ENCODE results near the gene PEDS1. TPM values are rescaled to one million over a fixed set of nuclear protein-coding genes. Genes with fewer than 3 reads are reported as not detected.
"Not testable (repeated sequence)": the region's sequence is repeated elsewhere in the genome, so short reads cannot be mapped to it uniquely, and the experiment has no call there.

PEDS1 gene
- total and polyA plus RNA-seq, 2 of the 13 experiments (the other 11 are each of a cell fraction or from before 2014, with no cell fraction given): 30.5 to 93.9 TPM

DNA sequence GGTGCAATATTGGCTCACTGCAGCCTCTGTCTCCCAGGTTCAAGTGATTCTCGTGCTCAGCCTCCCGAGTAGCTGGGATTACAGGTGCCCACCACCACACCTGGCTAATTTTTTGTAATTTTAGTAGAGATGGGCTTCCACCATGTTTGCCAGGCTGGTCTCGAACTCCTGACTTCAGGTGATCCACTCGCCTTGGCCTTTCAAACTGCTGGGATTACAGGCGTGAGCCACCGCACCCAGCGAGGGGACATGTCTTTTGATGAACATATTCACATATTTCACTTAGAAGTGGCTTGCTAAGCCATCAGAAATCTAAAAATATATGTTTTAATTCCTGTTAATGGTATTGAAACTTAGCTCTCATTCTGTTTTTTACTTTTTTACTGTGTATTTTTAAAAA lies 48.2 kb upstream of the PEDS1 start:
- H3K4me1 ChIP-seq (ENCODE audit: insufficient read depth, low read length); H3K9ac ChIP-seq (ENCODE audit: insufficient read depth, low read depth, low read length); DNase-seq (ENCODE audit: low spot score); FAIRE-seq; H3K9me3 ChIP-seq (ENCODE audit: low read length); H3K79me2 ChIP-seq (ENCODE audit: insufficient read depth, low read length); H3K27ac ChIP-seq (ENCODE audit: extremely low read length, insufficient read depth, low read length); H3K36me3 ChIP-seq (replicated peaks in 1 of 2; ENCODE audit: control insufficient read depth in 1 of 2, insufficient read depth in 2 of 2, low read length in 2 of 2); H3K4me3 ChIP-seq (replicated peaks in 1 of 3; ENCODE audit: insufficient read depth in 1 of 3, low read depth in 2 of 3, low read length in 3 of 3); in situ Hi-C loops (cut with HindIII; ENCODE audit: extremely low pct_ligation_motif_present, low pct_unique_long_range_greater_than_20kb); H2AFZ ChIP-seq (ENCODE audit: low read length); BruUV-seq (replicated peaks); intact Hi-C loops (cut with micrococcal nuclease; ENCODE audit: unreplicated experiment); H3K4me2 ChIP-seq (ENCODE audit: low read depth, low read length); H4K20me1 ChIP-seq (ENCODE audit: insufficient read depth, low read length); CTCF ChIA-PET (ENCODE audit: low intra/inter-chr PET ratio, low total read pairs); ATAC-seq: not testable (repeated sequence)
- TF ChIP-seq ZNF460 (CRISPR knock-in tag; IDR thresholded peaks at IDR 0.05; ENCODE audit: borderline replicate concordance): peak; percentile 33; the same call in 1 of the 2 replicates
- peaks cover 3 to 16% of the 10 kb centered on the region in 2 experiments; a peak in 4 of 5 replicates for H3K27me3 ChIP-seq (ENCODE audit: control insufficient read depth in 1 of 2, insufficient read depth in 2 of 2, low read length in 2 of 2)
- 32% methylated on average over 7 of the region's 7 CpGs for WGBS (ENCODE audit: low lambda C conversion rate)
- POLR2A ChIA-PET: interaction anchor here (1.8 kb wide), 1 partner anchor 11 kb away, joined by 5 read pairs; the partner anchor contains the start of gene CEBPB

DNA sequence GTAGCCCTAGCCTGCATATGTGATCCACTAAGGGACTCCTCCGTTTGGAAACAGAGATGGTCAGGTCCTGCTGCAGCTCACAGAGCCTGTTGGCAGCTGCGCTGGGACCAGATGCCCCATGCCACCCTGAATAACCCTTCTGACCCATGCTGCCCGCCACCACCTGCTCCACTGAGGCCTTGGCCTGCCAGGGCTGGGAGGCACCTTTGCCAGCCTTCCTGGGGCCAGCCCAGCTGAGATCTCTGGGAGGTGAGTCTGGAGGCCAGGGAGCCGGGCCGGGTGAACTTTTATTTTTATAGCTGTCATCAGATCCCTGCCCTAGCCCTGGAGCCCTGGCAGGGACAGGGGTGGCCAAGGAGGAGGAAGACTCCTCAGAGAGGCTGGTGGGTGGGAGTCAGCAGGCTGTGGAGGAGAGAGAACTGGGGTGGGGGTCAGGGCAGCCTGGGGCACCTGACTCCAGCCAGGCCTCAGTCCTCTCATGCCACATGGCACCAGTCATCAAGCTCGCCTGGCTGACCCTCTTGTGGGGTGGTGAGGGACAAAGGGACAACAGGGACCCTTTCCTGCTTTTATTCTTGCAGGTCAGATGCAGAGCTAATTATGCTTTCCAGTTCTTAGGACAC lies 47.1 kb upstream of the PEDS1 start:
- BruUV-seq (replicated peaks): no TSS peak
- no peak overlapping the region for H3K4me2 ChIP-seq (ENCODE audit: low read depth, low read length)
- DNase-seq (ENCODE audit: low spot score): no peak
- H4K20me1 ChIP-seq (ENCODE audit: insufficient read depth, low read length): no peaks in the 10 kb centered on the region
- peaks cover 0 to 12% of the 10 kb centered on the region in 2 experiments; a peak in 4 of 5 replicates for H3K27me3 ChIP-seq (ENCODE audit: control insufficient read depth in 1 of 2, insufficient read depth in 2 of 2, low read length in 2 of 2)
- no peak for ATAC-seq
- no peaks in the 10 kb centered on the region for H3K79me2 ChIP-seq (ENCODE audit: insufficient read depth, low read length)
- CTCF ChIA-PET (ENCODE audit: low intra/inter-chr PET ratio, low total read pairs): no interaction called here
- H3K4me3 ChIP-seq (replicated peaks in 1 of 3; ENCODE audit: insufficient read depth in 1 of 3, low read depth in 2 of 3, low read length in 3 of 3): no peak overlapping the region
- H2AFZ ChIP-seq (ENCODE audit: low read length): no peak overlapping the region
- 38% methylated on average over 6 of the region's 6 CpGs for WGBS (ENCODE audit: low lambda C conversion rate)
- POLR2A ChIA-PET: interaction anchor here (1.3 kb wide), 1 partner anchor 43 kb away, joined by 3 read pairs; no protein-coding TSS in a partner anchor
- no peak overlapping the region for H3K27ac ChIP-seq (ENCODE audit: extremely low read length, insufficient read depth, low read length)
- intact Hi-C loops (cut with micrococcal nuclease; ENCODE audit: unreplicated experiment): no loop called here
- no peak overlapping the region for H3K9ac ChIP-seq (ENCODE audit: insufficient read depth, low read depth, low read length)
- no peaks in the 10 kb centered on the region for H3K36me3 ChIP-seq (replicated peaks in 1 of 2; ENCODE audit: control insufficient read depth in 1 of 2, insufficient read depth in 2 of 2, low read length in 2 of 2)
- peaks cover 11% of the 10 kb centered on the region for H3K4me1 ChIP-seq (ENCODE audit: insufficient read depth, low read length)
- FAIRE-seq: no peak
- H3K9me3 ChIP-seq (ENCODE audit: low read length): no peaks in the 10 kb centered on the region
- in situ Hi-C loops (cut with HindIII; ENCODE audit: extremely low pct_ligation_motif_present, low pct_unique_long_range_greater_than_20kb): no loop called here
- TF ChIP-seq, protein P1, sequence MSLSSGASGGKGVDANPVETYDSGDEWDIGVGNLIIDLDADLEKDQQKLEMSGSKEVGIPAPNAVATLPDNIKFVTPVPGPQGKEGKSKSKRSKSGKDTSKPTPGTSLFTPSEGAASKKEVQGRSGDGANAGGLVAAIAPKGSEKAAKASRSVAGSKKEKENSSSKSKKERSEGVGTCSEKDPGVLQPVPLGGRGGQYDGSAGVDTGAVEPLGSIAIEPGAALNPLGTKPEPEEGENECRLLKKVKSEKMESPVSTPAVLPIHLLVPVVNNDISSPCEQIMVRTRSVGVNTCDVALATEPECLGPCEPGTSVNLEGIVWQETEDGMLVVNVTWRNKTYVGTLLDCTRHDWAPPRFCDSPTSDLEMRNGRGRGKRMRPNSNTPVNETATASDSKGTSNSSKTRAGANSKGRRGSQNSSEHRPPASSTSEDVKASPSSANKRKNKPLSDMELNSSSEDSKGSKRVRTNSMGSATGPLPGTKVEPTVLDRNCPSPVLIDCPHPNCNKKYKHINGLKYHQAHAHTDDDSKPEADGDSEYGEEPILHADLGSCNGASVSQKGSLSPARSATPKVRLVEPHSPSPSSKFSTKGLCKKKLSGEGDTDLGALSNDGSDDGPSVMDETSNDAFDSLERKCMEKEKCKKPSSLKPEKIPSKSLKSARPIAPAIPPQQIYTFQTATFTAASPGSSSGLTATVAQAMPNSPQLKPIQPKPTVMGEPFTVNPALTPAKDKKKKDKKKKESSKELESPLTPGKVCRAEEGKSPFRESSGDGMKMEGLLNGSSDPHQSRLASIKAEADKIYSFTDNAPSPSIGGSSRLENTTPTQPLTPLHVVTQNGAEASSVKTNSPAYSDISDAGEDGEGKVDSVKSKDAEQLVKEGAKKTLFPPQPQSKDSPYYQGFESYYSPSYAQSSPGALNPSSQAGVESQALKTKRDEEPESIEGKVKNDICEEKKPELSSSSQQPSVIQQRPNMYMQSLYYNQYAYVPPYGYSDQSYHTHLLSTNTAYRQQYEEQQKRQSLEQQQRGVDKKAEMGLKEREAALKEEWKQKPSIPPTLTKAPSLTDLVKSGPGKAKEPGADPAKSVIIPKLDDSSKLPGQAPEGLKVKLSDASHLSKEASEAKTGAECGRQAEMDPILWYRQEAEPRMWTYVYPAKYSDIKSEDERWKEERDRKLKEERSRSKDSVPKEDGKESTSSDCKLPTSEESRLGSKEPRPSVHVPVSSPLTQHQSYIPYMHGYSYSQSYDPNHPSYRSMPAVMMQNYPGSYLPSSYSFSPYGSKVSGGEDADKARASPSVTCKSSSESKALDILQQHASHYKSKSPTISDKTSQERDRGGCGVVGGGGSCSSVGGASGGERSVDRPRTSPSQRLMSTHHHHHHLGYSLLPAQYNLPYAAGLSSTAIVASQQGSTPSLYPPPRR (CRISPR knock-in tag; IDR thresholded peaks at IDR 0.05; ENCODE audit: borderline replicate concordance): no peak
- TF ChIP-seq, protein P2, sequence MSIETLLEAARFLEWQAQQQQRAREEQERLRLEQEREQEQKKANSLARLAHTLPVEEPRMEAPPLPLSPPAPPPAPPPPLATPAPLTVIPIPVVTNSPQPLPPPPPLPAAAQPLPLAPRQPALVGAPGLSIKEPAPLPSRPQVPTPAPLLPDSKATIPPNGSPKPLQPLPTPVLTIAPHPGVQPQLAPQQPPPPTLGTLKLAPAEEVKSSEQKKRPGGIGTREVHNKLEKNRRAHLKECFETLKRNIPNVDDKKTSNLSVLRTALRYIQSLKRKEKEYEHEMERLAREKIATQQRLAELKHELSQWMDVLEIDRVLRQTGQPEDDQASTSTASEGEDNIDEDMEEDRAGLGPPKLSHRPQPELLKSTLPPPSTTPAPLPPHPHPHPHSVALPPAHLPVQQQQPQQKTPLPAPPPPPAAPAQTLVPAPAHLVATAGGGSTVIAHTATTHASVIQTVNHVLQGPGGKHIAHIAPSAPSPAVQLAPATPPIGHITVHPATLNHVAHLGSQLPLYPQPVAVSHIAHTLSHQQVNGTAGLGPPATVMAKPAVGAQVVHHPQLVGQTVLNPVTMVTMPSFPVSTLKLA (IDR thresholded peaks at IDR 0.05): no peak
- TF ChIP-seq, protein P3, sequence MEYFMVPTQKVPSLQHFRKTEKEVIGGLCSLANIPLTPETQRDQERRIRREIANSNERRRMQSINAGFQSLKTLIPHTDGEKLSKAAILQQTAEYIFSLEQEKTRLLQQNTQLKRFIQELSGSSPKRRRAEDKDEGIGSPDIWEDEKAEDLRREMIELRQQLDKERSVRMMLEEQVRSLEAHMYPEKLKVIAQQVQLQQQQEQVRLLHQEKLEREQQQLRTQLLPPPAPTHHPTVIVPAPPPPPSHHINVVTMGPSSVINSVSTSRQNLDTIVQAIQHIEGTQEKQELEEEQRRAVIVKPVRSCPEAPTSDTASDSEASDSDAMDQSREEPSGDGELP (IDR thresholded peaks at IDR 0.05; ENCODE audit: borderline replicate concordance, low read depth): no peak

Data from HepG2 (cell line).